ENCODE measurements around the gene VSIR.

The VSIR gene

GRCh38 chr10:71700731-71701368, 72.5 kb downstream of the VSIR start:
- Histone ChIP-seq H3F3A (ENCODE audit: insufficient read depth) (no peaks in the 10 kb centered on the region), H4K20me1 (ENCODE audit: low read depth, low read length) (no peaks in the 10 kb centered on the region), H3K9ac (ENCODE audit: low read length) (no peak overlapping the region), H3K9me3 (ENCODE audit: insufficient read depth, low read length) (no peaks in the 10 kb centered on the region), H3K79me2 (ENCODE audit: insufficient read depth, low read length) (no peaks in the 10 kb centered on the region), H3K27me3 (ENCODE audit: low read length) (no peaks in the 10 kb centered on the region), H2AFZ (ENCODE audit: low read depth, low read length, severe bottlenecking) (no peak overlapping the region), H3K9me2 (replicated peaks; ENCODE audit: insufficient read depth, low read length) (no peaks in the 10 kb centered on the region), H3K4me3 (ENCODE audit: insufficient read depth, low read length, poor library complexity, severe bottlenecking) (no peak overlapping the region), H3K36me3 (ENCODE audit: low read length) (no peaks in the 10 kb centered on the region), H3K4me2 (ENCODE audit: low read depth, low read length, poor library complexity, severe bottlenecking) (no peak overlapping the region), H3K27ac (ENCODE audit: low read depth, low read length) (no peak overlapping the region)
- TF ChIP-seq EZH2phosphoT487 (conservative IDR thresholded peaks at IDR 0.05; ENCODE audit: low read length) (no peak), CTCF (IDR thresholded peaks at IDR 0.05; ENCODE audit: insufficient read depth, low read length, poor library complexity, severe bottlenecking) (no peak)

GRCh38 chr10:71698737-71699136, 74.6 kb downstream of the VSIR start:
- Histone ChIP-seq H2AFZ (ENCODE audit: low read depth, low read length, severe bottlenecking) (no peak overlapping the region), H4K20me1 (ENCODE audit: low read depth, low read length) (no peaks in the 10 kb centered on the region), H3K27ac (ENCODE audit: low read depth, low read length) (no peak overlapping the region), H3K9ac (ENCODE audit: low read length) (no peak overlapping the region), H3K4me2 (ENCODE audit: low read depth, low read length, poor library complexity, severe bottlenecking) (no peak overlapping the region), H3K79me2 (ENCODE audit: insufficient read depth, low read length) (no peaks in the 10 kb centered on the region), H3K27me3 (ENCODE audit: low read length) (no peaks in the 10 kb centered on the region), H3K36me3 (ENCODE audit: low read length) (no peaks in the 10 kb centered on the region), H3K9me3 (ENCODE audit: insufficient read depth, low read length) (no peaks in the 10 kb centered on the region), H3F3A (ENCODE audit: insufficient read depth) (no peaks in the 10 kb centered on the region), H3K9me2 (replicated peaks; ENCODE audit: insufficient read depth, low read length) (no peaks in the 10 kb centered on the region), H3K4me3 (ENCODE audit: insufficient read depth, low read length, poor library complexity, severe bottlenecking) (no peak overlapping the region)
- TF ChIP-seq CTCF (IDR thresholded peaks at IDR 0.05; ENCODE audit: insufficient read depth, low read length, poor library complexity, severe bottlenecking) (no peak), EZH2phosphoT487 (conservative IDR thresholded peaks at IDR 0.05; ENCODE audit: low read length) (no peak)

- no peak overlapping the region for H3K9ac ChIP-seq (ENCODE audit: low read length)
- no peak overlapping the region for H3K4me3 ChIP-seq (ENCODE audit: insufficient read depth, low read length, poor library complexity, severe bottlenecking)
- no peaks in the 10 kb centered on the region for H3K79me2 ChIP-seq (ENCODE audit: insufficient read depth, low read length)
- no peak for TF ChIP-seq EZH2phosphoT487 (conservative IDR thresholded peaks at IDR 0.05; ENCODE audit: low read length)
- TF ChIP-seq CTCF (IDR thresholded peaks at IDR 0.05; ENCODE audit: insufficient read depth, low read length, poor library complexity, severe bottlenecking): no peak
- no peaks in the 10 kb centered on the region for H3K36me3 ChIP-seq (ENCODE audit: low read length)
- no peaks in the 10 kb centered on the region for H3F3A ChIP-seq (ENCODE audit: insufficient read depth)
- H2AFZ ChIP-seq (ENCODE audit: low read depth, low read length, severe bottlenecking): no peak overlapping the region
- no peak overlapping the region for H3K4me2 ChIP-seq (ENCODE audit: low read depth, low read length, poor library complexity, severe bottlenecking)
- no peaks in the 10 kb centered on the region for H3K9me3 ChIP-seq (ENCODE audit: insufficient read depth, low read length)
- no peak overlapping the region for H3K27ac ChIP-seq (ENCODE audit: low read depth, low read length)
- no peaks in the 10 kb centered on the region for H3K9me2 ChIP-seq (replicated peaks; ENCODE audit: insufficient read depth, low read length)
- H4K20me1 ChIP-seq (ENCODE audit: low read depth, low read length): no peaks in the 10 kb centered on the region
- H3K27me3 ChIP-seq (ENCODE audit: low read length): no peaks in the 10 kb centered on the region
Measured at GRCh38 chr10:71697938-71698709, 75.2 kb downstream of the VSIR start.
